Activated CD4-positive, alpha-beta T cell treated with anti-CD3 and anti-CD28 coated beads for 1 hour (primary cell): ENCODE data around the gene SUMF2.
"Not testable (repeated sequence)": the region's sequence is repeated elsewhere in the genome, so short reads cannot be mapped to it uniquely, and the experiment has no call there.

Experiments used
- DNase-seq: peaks from one replicate; pipeline ENCODE4 v3.0.0-alpha.2; 2020

The SUMF2 gene

DNA sequence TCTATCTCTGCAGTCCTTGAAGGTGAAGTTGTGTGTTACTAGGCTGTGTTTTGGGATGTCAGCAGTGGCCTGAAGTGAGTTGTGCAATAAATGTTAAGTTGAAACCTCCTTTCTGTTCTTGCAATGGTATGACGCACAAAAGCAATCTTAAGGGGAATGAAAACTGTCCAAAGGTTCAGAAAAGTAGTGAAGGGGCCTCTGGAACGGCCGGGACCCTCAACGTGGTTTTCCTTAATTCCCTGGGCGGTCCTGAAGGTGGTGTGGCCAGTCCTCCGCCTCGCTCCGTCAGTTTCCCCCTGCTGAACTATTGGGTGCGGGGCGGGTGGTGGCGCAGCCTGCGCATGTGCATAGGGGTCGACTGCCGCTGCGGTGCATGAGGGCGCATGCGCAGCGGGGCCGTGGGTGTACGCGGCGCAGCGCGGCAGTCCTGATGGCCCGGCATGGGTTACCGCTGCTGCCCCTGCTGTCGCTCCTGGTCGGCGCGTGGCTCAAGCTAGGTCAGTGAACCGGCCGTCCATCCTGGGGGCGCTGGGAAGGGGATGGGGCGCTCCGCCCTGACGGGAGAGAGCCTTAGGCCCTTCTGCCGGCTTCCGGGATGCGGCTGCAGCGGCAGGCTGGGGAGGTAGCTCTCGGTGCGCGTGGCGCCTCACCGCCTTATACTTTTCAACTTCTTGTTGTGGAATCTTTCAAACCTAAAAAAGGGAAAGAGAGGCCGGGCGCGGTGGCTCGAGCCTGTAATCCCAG is at the start of gene SUMF2:
Gene SUMF2 (plus strand): TSS at position 405 of the 744 bp plus-strand sequence. CDS start 26 bp downstream, at position 431.
- DNase-seq, result peak; percentile 86

DNA sequence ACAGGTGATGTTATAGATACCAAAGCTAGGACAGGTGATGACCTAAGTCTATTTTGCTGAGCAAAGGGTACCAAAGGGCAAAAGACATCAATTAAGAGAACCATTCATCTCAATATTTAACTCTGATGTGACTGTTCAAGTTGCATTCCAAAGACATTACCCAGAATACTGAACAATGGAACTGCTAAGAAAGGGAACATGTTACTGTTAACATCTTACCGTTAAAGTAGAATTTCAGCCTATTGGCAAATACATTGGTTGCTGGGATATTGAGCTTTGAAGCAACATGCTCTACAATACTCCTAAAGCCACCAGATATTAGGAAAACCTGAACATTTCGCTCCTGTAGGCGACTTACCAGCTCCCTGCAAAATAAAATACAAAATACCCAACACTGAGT is 47.1 kb upstream of the SUMF2 start:
- DNase-seq, result not testable (repeated sequence)

DNA sequence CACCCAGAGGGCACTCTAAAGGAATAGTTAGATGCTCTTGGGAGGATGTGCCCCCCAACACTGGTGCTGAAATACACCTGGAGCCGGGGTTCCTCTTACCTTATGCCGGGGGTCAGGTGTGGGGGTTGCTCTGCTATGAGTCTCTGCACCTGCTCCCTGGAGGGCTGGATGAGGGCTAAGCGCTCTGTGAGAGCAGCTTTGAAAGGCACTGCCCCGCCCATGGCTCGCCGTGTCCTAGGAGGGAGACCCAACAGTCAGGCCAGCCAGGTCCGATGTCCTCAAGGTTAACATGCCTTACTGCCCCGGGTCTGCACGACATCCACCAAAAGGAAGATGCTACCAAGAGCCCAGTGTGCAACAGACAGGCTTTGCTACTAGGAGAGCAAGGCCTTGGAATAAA is 44.6 kb upstream of the SUMF2 start:
- DNase-seq, result no peak

DNA sequence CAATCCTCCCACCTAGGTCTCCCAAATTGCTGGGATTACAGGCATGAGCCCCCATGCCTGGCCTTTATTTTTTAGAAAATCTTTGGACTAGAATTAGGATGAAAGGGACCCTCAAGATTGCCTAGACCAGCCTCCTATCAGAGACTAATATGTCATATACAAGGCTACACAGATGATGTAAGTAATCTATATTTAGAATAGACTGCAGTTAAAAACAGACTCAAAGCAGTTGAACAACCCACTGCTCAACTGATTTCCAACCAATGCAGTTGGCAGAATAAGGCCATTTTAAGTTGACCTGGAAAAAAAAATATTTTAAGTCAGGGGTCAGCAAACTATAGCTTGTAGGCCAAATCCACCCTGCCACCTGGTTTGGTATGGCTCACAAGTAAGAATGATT is 40.6 kb upstream of the SUMF2 start:
- no peak for DNase-seq

DNA sequence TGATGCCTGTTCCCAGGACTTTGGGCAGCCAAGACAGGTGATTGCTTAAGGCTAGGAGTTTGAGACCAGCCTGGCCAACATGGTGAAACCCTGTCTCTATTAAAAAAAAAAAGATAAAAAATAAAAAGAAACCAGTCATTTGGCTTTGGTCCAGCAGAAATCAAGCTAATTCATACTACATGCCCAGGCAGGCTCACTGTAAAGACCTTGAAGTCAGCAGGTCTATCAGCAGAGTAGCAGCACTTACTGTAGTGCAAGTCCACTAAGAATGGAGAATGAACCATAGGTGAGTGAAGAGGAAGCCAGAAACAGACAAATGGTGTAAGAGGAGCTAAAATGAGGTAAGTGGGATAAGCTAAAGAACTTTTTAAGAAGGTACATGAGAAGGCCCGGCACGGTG is 37.5 kb upstream of the SUMF2 start:
- DNase-seq, result no peak

DNA sequence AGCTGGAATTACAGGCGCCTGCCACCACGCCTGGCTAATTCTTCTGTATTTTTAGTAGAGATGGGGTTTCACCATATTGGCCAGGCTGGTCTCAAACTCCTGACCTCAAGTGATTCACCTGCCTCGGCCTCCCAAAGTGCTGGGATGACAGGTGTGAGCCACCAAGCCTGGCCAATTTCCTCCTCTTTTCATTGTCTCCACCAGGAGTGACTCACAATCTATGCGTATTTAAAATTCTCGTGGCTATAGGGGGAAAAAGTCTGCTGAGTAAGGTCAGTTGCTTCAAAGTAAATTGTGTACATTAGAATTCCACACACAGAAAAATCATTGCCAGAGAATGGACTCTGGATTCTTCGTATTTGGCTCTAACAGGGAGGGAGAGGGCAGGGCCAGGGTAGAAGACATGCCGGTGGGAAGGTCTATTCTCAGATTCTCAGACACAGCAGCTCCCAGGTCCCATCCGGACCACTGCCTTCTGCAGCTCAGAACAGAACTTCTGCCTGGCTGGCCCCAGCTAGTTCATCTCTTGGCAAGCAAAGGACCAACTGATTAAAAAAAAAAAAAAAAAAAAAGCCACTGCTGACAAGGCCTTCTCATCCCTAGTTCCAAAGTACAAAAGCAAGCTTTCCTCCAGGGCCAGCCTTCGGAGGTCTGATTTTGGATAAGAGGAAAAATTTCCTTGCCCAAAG is 35.0 kb upstream of the SUMF2 start:
- DNase-seq, result no peak

DNA sequence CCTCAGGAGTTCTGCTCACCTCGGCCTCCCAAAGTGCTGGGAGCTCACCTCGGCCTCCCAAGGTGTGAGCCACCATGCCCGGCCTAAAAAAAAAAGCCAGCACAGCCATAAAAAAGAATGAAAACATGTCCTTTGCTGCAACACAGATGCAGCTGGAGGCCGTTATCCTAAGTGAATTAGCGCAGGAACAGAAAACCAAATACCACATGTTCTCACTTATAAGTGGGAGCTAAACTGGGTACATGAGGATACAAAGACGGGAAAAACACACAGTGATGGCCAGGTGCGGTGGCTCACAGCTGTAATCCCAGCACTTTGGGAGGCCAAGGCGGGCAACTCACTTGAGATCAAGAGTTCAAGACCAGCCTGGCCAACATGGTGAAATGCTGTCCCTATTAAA is 33.7 kb upstream of the SUMF2 start:
- DNase-seq, result no peak

DNA sequence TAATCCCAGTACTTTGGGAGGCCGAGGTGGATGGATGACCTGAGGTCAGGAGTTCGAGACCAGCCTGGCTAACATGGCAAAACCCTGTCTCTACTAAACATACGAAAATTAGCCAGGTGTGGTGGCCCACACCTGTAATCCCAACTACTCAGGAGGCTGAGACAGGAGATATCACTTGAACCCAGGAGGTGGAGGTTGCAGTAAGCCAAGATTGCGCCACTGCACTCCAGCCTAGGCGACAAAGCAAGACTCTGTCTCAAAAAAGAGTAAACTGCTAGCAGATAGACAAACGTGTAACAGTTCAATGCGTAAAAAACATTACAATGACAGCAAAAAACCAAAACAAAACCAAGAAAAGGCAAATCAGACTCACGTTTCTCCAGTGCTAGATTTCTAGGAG is 32.5 kb upstream of the SUMF2 start:
- not testable (repeated sequence) for DNase-seq

DNA sequence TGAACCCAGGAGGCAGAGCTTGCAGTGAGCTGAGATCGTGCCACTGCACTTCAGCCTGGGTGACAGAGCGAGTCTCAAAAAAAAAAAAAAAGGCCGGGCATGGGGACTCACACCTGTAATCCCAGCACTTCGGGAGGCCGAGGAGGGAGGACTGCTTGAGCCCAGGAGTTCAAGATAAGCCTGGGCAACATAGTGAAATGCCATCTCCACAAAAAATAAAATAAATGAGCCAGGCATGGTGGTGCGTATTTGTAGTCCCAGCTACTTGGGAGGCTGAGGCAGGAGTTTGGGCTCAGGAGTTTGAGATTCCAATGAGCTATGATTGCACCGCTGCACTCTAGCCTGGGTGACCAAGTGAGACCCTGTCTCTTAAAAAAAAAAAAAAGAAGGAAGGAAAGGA is 31.5 kb upstream of the SUMF2 start:
- DNase-seq, result not testable (repeated sequence)

DNA sequence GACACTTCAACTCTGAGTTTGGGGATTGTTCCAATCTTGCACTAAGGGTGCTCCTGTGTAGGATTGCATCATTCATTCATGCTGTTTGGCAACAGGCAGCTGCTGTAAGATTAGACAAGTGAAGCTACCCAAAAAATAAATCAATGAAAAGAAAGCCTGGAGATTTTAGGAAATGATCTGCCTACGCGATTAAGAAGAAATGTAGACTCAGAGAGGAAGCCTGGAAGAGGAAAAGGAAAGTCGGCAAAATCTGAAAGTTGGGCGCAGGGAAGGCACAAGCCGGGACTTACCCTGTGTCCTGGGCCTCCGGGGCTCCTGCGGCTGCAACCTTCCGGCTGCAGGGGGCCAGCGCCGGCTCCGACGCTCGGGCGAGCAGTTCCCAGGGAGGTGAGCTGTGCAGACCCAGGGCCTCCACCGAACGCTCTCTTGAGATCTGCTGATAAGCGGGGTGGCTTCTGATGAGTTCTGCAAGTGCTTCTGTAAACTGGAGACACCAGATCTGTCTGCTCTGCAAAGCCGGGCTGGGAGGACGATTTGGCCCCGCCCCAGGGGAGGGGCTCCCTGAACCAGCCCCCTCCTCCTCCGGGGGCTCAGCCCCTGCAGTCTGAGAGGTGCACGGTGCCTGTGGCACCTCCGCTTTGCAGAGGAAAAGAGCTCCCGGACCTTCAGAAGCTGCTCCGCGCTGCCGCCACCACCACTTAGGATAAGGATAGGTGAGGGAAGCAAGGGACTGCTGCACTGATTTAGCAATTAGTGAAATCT is 30.2 kb upstream of the SUMF2 start:
- DNase-seq, result peak; percentile 58

DNA sequence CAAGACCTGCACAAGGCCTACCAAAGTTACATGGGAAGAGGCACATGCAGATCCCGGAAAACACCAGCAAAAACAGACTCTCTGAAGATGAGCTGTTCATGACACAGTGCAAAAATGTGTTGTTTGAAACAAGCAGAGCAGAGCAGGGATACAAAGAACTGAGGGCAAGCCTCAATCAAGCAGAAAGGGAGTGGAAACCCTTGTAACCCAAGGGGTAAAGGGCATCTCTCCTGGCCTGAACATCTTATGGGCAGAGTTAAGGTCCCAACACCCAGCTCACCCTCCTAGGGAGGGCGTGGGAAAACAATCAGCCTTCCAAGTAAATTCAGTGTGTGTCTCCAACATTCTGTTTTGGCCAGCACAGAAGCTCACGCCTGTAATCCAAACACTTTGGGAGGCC is 23.4 kb upstream of the SUMF2 start:
- DNase-seq, result no peak

DNA sequence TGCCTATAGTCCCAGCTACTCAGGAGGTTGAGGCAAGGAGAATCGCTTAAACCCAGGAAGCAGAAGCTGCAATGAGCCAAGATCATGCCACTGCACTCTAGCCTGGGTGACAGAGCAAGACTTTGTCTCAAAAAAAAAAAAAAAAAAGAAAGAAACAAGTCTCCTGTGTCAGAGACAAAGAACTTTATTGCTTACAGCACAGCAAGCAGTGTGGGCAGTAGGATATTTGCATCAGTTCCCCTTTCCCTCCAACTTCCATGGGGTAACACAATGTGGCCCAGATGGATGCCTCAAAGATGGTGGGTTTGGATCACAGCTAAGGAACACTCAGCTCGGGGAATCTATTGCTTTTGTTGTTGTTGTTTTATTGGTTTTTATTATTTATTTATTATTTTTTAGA is 18.3 kb upstream of the SUMF2 start:
- not testable (repeated sequence) for DNase-seq

DNA sequence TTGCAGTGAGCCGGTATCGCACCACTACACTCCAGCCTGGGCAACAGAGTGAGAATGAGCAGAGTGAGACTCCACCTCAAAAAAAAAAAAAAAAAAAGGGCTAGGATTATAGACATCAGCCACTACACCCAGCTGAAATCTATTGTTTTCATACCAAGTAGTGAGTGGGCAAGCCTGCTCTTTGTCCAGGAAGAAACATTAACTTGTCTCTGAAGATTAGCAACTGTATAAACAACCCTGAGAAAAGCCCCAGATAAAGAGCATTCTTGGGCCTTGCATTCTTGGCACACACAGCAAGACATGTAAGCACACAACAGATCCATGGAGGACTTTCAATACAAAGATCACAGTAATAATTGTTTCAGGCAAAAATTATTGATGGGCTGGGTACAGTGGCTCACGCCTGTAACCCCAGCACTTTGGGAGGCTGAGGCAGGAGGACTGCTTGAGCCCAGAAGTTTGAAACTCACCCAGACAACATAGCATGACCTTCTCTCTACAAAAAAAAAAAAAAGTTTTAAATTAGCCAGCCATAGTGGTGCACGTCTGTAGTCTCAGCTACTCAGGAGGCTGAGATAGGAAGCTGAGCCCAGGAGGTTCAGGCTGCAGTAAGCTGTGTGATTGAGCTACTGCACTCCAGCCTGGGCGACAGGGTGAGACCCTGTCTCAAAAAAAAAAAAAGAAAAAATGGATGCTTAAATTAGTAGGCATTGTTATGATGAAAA is 17.2 kb upstream of the SUMF2 start:
- no peak for DNase-seq

DNA sequence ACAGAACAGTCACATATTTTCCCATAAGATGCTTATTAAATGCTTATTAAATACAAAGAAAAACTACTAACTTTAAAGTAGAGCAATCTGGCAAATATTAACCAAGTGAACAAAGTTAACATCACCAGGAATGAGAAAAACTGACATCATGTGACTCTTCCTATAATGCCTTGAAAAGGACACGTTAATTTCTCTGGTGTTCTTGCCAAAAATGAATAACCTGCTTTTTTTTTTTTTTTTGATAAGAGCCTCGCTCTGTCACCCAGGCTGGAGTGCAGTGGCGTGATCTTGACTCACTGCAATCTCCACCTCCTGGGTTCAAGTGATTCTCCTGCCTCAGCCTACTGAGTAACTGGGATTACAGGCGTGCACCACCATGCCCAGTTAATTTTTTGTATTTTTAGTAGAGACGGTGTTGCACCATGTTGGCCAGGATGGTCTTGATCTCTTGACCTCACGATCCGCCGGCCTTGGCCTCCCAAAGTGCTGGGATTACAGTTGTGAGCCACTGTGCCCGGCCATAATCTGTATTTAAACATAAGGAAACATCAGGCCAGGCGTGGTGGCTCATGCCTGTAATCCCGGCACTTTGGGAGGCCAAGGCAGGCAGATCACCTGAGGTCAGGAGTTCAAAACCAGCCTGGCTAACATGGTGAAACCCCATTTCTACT is 16.5 kb upstream of the SUMF2 start:
- not testable (repeated sequence) for DNase-seq

DNA sequence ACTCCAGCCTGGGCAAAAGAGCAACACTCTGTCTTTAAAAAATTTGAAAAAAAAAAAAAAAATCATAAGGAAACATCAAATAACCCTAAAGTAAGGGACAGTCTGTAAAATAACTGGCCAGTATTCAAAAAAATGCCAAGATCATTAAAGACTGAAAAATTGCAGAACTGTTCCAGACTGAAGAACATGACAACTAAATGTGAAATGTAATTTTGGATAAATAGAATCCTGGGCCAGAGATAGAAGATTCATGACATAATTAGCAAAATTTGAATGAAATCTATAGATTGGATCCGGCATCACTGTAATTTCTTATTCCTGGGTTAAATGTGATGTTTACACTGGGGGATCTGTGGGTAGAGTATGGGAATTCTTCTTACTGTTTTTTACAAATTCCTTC is 15.8 kb upstream of the SUMF2 start:
- no peak for DNase-seq

DNA sequence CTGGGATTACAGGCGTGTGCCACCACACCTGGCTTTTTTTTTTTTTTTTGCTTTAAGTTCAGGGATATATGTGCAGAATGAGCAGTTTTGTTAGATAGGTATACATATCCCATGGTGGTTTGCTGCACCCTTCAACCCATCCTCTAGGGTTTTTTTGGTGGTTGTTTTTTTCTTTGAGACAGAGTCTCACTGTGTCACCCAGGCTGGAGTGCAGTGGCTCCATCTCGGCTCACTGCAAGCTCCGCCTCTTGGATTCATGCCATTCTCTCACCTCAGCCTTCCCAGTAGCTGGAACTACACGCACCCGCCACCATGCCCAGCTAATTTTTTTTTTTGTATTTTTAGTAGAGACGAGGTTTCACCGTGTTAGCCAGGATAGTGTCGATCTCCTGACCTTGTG is 15.3 kb upstream of the SUMF2 start:
- DNase-seq, result not testable (repeated sequence)

DNA sequence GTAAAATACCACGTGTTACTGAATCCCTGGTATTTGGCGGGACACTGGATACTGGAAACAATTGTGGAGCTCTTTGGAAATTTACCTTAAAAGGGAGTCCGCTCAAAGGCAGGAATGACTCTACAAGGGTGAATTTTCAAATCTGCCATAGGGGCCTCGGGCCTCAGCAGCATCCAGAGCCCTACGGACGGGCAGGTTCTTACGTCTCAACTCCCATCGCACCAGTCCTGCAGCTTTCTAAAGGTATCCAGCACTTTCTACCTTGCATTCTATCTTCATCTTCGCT is 13.1 kb upstream of the SUMF2 start:
- DNase-seq, result no peak

DNA sequence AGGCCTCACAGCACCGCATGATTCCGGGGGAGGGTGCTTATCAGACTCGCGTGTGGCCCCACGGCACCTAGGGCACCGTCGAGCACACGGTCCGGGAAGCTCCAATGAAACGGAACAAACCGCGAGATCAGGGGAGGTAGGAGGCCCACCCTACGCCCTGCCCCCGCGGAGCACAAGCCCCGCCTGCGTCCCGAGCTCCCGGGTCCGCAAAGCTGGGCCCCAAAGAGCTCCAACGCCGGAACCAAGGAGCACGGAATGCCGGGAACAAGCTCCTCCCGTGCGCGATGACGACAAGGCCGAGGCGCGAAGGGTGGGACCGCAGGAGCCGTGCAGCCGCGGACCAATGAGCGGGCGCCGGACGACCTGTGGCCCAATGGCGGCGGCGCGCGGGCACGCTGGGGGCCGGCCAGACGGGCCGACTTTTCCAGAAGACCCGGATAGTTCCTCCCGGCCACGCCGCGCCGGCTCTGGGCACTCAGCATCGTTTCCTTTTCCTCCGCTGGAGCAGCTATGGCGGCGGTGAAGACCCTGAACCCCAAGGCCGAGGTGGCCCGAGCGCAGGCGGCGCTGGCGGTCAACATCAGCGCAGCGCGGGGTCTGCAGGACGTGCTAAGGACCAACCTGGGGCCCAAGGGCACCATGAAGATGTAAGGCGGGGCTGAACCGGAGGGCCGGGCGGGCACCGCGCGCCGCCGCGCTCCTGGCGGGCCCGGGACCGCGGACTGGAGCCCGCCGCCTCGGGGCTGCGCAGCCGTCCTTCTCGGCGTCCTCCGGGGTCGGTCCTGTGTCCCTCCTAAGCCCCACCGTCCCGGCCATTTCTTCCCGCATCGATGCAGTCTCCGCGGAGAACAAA is 12.5 kb upstream of the SUMF2 start, which contains the start of the genes CCT6A and PSPH:
Gene CCT6A (plus strand): TSS at position 427 of the 853 bp plus-strand sequence. CDS start 84 bp downstream, at position 511.
Gene PSPH (minus strand): TSS at position 106 of the 853 bp plus-strand sequence. CDS start 30,232 bp downstream, outside the sequence.
- peak; percentile 76 for DNase-seq

DNA sequence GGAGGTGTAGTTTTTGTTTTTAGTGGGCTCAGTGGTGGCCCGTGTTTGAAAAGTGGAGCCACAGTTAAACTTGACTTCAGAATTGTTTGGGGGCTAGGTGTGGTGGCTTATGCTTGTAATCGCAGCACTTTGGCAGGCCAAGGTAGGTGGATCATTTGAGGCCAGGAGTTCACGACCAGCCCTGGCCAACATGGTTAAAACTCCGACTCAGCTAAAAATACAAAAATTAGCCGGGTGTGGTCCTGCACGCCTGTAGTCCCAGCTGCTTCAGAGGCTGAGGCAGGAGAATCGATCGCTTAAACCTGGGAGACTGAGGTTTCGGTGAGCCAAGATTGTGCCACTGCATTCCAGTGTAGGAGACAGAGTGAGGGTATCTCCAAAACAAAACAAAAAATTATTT is 10.7 kb upstream of the SUMF2 start:
- no peak for DNase-seq

DNA sequence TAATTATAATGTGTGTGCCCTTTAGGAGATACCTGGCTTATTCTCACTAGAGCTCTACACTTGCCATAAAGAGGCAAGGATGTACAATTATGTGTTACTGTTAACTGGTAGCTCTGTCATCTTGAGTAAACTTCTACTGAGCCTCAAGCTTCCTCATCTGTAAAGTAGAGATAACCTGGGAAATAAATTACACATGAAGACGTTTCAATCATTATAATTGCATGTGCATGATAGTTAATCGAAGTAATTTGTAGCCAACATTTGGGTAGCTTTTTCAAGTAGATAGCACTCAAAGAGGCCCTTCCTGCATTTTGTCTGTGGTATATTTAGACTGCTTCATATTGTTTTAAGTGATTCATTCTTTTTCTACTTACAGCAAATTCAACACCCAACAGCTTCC is 10.1 kb upstream of the SUMF2 start:
- no peak for DNase-seq

DNA sequence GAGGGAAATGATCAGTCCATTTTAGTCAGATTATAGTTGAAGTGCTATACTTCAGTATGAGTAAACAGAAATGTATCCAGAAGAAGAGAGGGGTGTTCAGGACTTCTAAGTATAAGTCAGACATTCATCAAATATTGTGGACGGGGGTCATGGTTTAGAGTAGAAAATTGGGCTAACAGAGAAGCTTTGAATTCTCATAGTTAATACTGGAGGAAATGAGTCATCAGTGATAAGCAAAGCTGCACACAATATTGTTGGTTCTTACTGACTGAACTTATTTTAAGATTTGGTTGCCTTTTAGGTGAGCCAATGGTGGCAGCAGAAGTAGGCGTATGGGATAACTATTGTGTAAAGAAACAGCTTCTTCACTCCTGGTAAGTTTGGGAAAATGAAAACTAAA is 1.7 kb upstream of the SUMF2 start:
- no peak for DNase-seq

DNA sequence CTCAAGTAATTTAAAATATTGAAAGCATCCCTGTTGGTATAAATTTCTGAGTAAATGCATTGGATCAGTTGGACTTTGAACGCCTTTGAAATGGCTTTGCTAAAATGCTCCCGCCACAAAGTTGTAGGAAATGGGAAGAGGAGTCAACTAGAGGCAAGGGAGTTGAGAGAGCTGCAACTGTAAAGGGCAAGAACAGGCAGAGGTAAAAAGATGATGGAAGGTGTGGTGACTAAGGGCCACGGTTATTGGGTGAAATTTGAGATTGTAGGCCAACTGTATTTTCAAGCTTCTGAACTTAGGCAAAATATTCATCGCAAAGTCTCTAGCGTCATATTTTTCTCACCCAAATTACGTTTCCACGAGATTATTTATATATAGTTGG is 595 bp upstream of the SUMF2 start:
- no peak for DNase-seq
